ENCODE results near the gene THAP4. TPM values are rescaled to one million over a fixed set of nuclear protein-coding genes. Genes with fewer than 3 reads are reported as not detected.

THAP4 gene
- 32.4 TPM for total RNA-seq (ENCODE audit: unreplicated experiment)
- long read RNA-seq, transcript THAP4-204 (6 exons, 2,367 nt) = major isoform, 11 of 14 reads
- long read RNA-seq, partial matches to known transcripts = 1 of 14 reads
- long read RNA-seq, other reads (novel, unspliced or antisense) = 2 of 14 reads

DNA sequence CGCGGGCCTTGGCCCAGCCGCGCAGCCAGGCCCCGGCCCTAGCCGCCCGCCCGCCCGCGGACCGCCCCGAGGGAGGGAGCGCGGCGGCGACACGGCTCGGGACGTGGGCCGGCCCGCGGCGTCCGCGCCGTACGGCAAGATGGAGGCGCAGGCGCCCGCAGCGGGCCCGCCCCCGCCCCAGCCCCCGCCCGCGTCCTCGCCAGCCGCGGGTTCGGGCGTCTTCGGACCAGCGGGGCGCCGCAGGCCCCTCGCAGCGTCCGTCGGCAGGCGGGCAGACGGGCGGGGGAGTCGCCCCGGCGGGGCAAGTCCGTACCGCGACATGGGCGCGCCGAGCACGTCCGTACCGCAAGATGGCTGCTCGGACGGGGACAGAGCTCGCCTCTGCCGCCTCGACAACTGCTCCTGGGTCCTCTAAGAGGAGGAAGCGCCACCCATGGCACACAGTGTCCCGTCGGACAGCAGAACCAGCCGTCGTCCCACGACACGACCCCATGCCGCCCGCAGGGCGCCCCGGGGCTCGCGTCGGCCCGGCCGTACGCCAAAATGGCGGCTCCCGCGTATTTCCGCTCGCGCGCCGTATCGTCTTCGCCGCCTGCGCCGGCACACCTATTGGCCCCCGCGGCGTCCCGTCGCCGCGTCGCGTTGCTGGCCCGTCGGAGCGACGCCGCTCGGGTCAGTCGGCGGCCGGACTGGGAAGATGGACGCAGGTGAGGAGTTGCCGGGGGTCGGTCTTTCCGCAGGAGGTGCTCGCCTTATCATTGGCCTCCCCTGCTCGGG, at the start of gene THAP4, which contains the start of gene ATG4B:
THAP4 (minus strand) TSS at position 141 of the 777 bp plus-strand sequence. CDS start 141 bp downstream, outside the sequence.
ATG4B (plus strand) TSS at position 676 of the 777 bp plus-strand sequence; CDS start at position 698, 22 bp downstream.
- peak; percentile 88 for DNase-seq
- H3K4me3 Mint-ChIP-seq (ENCODE audit: unreplicated experiment) = peak within 1 kb of the TSS; percentile 95
- peak within 1 kb of the TSS; percentile 75 for H3K27ac Mint-ChIP-seq (ENCODE audit: unreplicated experiment)
- peaks cover 12% of the 10 kb centered on the region for H3K36me3 Mint-ChIP-seq (ENCODE audit: unreplicated experiment)
- H3K4me1 Mint-ChIP-seq (ENCODE audit: low read depth, unreplicated experiment) = peaks cover 18% of the 10 kb centered on the region
- peaks cover 11% of the 10 kb centered on the region for H3K9me3 Mint-ChIP-seq (ENCODE audit: unreplicated experiment)
- TF ChIP-seq CTCF (IDR thresholded peaks at IDR 0.05; ENCODE audit: partially characterized antibody, unreplicated experiment) = no peak
- peaks cover 9% of the 10 kb centered on the region for H3K27me3 Mint-ChIP-seq (ENCODE audit: unreplicated experiment)

DNA sequence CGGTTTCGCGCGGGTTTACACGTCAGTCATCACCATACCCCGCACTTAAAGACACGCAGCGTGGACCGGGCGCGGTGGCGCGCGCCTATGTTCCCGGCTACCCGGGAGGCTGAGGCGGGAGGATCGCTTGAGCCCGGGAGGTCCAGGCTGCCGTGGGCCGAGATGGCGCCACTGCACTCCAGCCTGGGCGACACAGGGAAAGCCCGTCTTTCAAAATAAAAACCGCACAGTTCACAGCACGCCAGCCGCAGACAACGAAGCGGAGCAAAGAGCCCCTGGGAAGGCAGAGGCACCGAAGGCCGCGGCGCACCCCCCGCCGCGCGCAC, 49.3 kb upstream of the THAP4 start:
- Mint-ChIP-seq H3K27ac (ENCODE audit: unreplicated experiment) (peak overlapping the region; percentile 67), H3K9me3 (ENCODE audit: unreplicated experiment) (peaks cover 8% of the 10 kb centered on the region), H3K4me3 (ENCODE audit: unreplicated experiment) (peak overlapping the region; percentile 92), H3K27me3 (ENCODE audit: unreplicated experiment) (peaks cover 3% of the 10 kb centered on the region), H3K36me3 (ENCODE audit: unreplicated experiment) (no peaks in the 10 kb centered on the region), H3K4me1 (ENCODE audit: low read depth, unreplicated experiment) (peaks cover 6% of the 10 kb centered on the region)
- no peak for DNase-seq
- TF ChIP-seq CTCF (IDR thresholded peaks at IDR 0.05; ENCODE audit: partially characterized antibody, unreplicated experiment) = no peak

GRCh38 chr2:241680827-241681599, 44.1 kb upstream of the THAP4 start:
- H3K36me3 Mint-ChIP-seq (ENCODE audit: unreplicated experiment) = no peaks in the 10 kb centered on the region
- H3K27me3 Mint-ChIP-seq (ENCODE audit: unreplicated experiment) = peaks cover 8% of the 10 kb centered on the region
- TF ChIP-seq CTCF (IDR thresholded peaks at IDR 0.05; ENCODE audit: partially characterized antibody, unreplicated experiment) = no peak
- no peak overlapping the region for H3K4me3 Mint-ChIP-seq (ENCODE audit: unreplicated experiment)
- DNase-seq = no peak
- peaks cover 3% of the 10 kb centered on the region for H3K4me1 Mint-ChIP-seq (ENCODE audit: low read depth, unreplicated experiment)
- H3K27ac Mint-ChIP-seq (ENCODE audit: unreplicated experiment) = peak overlapping the region; percentile 39
- H3K9me3 Mint-ChIP-seq (ENCODE audit: unreplicated experiment) = peaks cover 7% of the 10 kb centered on the region

- Mint-ChIP-seq H3K27ac (ENCODE audit: unreplicated experiment) (no peak overlapping the region), H3K9me3 (ENCODE audit: unreplicated experiment) (peaks cover 6% of the 10 kb centered on the region), H3K36me3 (ENCODE audit: unreplicated experiment) (no peaks in the 10 kb centered on the region), H3K4me1 (ENCODE audit: low read depth, unreplicated experiment) (no peaks in the 10 kb centered on the region), H3K4me3 (ENCODE audit: unreplicated experiment) (no peak overlapping the region), H3K27me3 (ENCODE audit: unreplicated experiment) (peaks cover 7% of the 10 kb centered on the region)
- no peak for DNase-seq
- TF ChIP-seq CTCF (IDR thresholded peaks at IDR 0.05; ENCODE audit: partially characterized antibody, unreplicated experiment) = no peak
Measured at GRCh38 chr2:241680044-241680443, 43.1 kb upstream of the THAP4 start.
